HepG2 (cell line): ENCODE data around the gene CMIP. TPM values are rescaled to one million over a fixed set of nuclear protein-coding genes. Genes with fewer than 3 reads are reported as not detected.

Source experiments
- ARID3A ChIP-seq: IDR thresholded peaks from 2 replicates; pipeline ENCODE4 v1.6.1; 2012; ENCODE audit warnings: low read depth, low read length, improper control_type of control experiment
- ARNTL ChIP-seq: sonication (generic); formaldehyde crosslinking; IDR thresholded peaks from 2 replicates; pipeline ENCODE4 v1.4.0; 2020; ENCODE audit warnings: mild to moderate bottlenecking, missing genetic modification reagents
- BRD4 ChIP-seq: sonication (generic); formaldehyde crosslinking; IDR thresholded peaks from 2 replicates; pipeline ENCODE4 v1.4.0; 2020; ENCODE audit warnings: missing genetic modification reagents
- EP300 ChIP-seq, 3 experiments: sonication (generic) in 1 of 3; formaldehyde crosslinking in 1 of 3; IDR thresholded peaks; 2 replicates each; pipeline versions ENCODE4 v1.5.1 to v1.6.1; 2011 to 2020; ENCODE audit warnings: low read depth in 2 of 3, low read length in 2 of 3, borderline replicate concordance in 1 of 3, improper control_type of control experiment in 1 of 3, mild to moderate bottlenecking in 1 of 3, missing genetic modification reagents in 1 of 3, moderate library complexity in 1 of 3
- MEF2D ChIP-seq: sonication (generic); formaldehyde crosslinking; IDR thresholded peaks from 2 replicates; pipeline ENCODE4 v1.5.1; 2020; ENCODE audit warnings: mild to moderate bottlenecking, missing genetic modification reagents
- MEIS1 ChIP-seq: sonication (generic); formaldehyde crosslinking; IDR thresholded peaks from 2 replicates; pipeline ENCODE4 v1.9.0; 2021; ENCODE audit warnings: mild to moderate bottlenecking, missing genetic modification reagents, moderate library complexity, borderline replicate concordance
- MLXIP ChIP-seq: sonication (generic); formaldehyde crosslinking; IDR thresholded peaks from 2 replicates; pipeline ENCODE4 v1.9.0; 2021; ENCODE audit warnings: missing genetic modification reagents, borderline replicate concordance
- MTF1 ChIP-seq: sonication (generic); formaldehyde crosslinking; IDR thresholded peaks from 2 replicates; pipeline ENCODE4 v1.5.0; 2020; ENCODE audit warnings: missing genetic modification reagents
- MXI1 ChIP-seq: IDR thresholded peaks from 3 replicates; pipeline ENCODE4 v1.6.1; 2012; ENCODE audit warnings: low read depth, low read length, inconsistent platforms, borderline replicate concordance
- NFE2L1 ChIP-seq: sonication (generic); formaldehyde crosslinking; IDR thresholded peaks from 2 replicates; pipeline ENCODE4 v1.4.0; 2020; ENCODE audit warnings: missing genetic modification reagents, mild to moderate bottlenecking, borderline replicate concordance
- POLR2A ChIP-seq, 2 experiments: IDR thresholded peaks; 2 replicates each; pipeline ENCODE4 v1.6.1; 2011; ENCODE audit warnings: low read depth in 2 of 2, low read length in 2 of 2, mild to moderate bottlenecking in 1 of 2, moderate library complexity in 1 of 2; ENCODE audit not compliant: insufficient read depth in 1 of 2
- SP4 ChIP-seq: sonication (generic); formaldehyde crosslinking; IDR thresholded peaks from 2 replicates; pipeline ENCODE4 v1.8.1; 2023; ENCODE audit warnings: mild to moderate bottlenecking, missing genetic modification reagents
- SPEN ChIP-seq: sonication (generic); formaldehyde crosslinking; IDR thresholded peaks from 2 replicates; pipeline ENCODE4 v1.5.1; 2020; ENCODE audit warnings: low read depth, mild to moderate bottlenecking, missing genetic modification reagents
- TFE3 ChIP-seq: IDR thresholded peaks from 2 replicates; pipeline ENCODE4 v1.6.1; 2016
- XRCC5 ChIP-seq: fragments of 200-400 bp; formaldehyde crosslinking; optimal IDR thresholded peaks from 2 replicates; pipeline ENCODE3; 2017; ENCODE audit warnings: mild to moderate bottlenecking, low read length
- ZFYVE20 ChIP-seq: sonication (generic); formaldehyde crosslinking; IDR thresholded peaks from 2 replicates; pipeline ENCODE4 v1.8.0; 2023; ENCODE audit warnings: low read depth, mild to moderate bottlenecking, moderate library complexity, missing genetic modification reagents, borderline replicate concordance
- ZNF331 ChIP-seq: sonication (generic); formaldehyde crosslinking; IDR thresholded peaks from 2 replicates; pipeline ENCODE4 v1.4.0; 2020; ENCODE audit warnings: missing genetic modification reagents
- ZNF629 ChIP-seq: sonication (generic); formaldehyde crosslinking; conservative IDR thresholded peaks from 2 replicates; pipeline ENCODE4 v1.5.0; 2020; ENCODE audit warnings: missing genetic modification reagents
- ZNF709 ChIP-seq: sonication (generic); formaldehyde crosslinking; IDR thresholded peaks from 2 replicates; pipeline ENCODE4 v1.5.0; 2020; ENCODE audit warnings: mild to moderate bottlenecking, missing genetic modification reagents
- ZNF839 ChIP-seq: sonication (generic); formaldehyde crosslinking; IDR thresholded peaks from 2 replicates; pipeline ENCODE4 v1.4.0; 2020; ENCODE audit warnings: missing genetic modification reagents, mild to moderate bottlenecking, borderline replicate concordance
- ZNF883 ChIP-seq: sonication (generic); formaldehyde crosslinking; IDR thresholded peaks from 2 replicates; pipeline ENCODE4 v1.5.1; 2020; ENCODE audit warnings: mild to moderate bottlenecking, missing genetic modification reagents; ENCODE audit errors: not compliant biosample characterization
- ZNF891 ChIP-seq: sonication (generic); formaldehyde crosslinking; IDR thresholded peaks from 2 replicates; pipeline ENCODE4 v1.5.0; 2020; ENCODE audit warnings: mild to moderate bottlenecking, missing genetic modification reagents
- ZSCAN21 ChIP-seq: sonication (generic); formaldehyde crosslinking; IDR thresholded peaks from 2 replicates; pipeline ENCODE4 v1.8.0; 2022; ENCODE audit warnings: mild to moderate bottlenecking, missing genetic modification reagents, moderate library complexity, borderline replicate concordance
- polyA plus RNA-seq, 8 experiments: library from polyadenylated mRNA; depleted of rRNA in 3 of 8; stranded (reverse) in 7 of 8; unstranded in 1 of 8; fragments of >200 nt; fragmentation: Illumina TruSeq in 4 of 8; extraction: Trizol in 4 of 8; gene quantifications; 2 replicates each; pipeline versions ENCODE4 v1.2.1 to v1.2.3, GENCODE V29; 2011 to 2016; ENCODE audit warnings: low read depth in 4 of 8, missing spikeins in 1 of 8, mixed read lengths in 1 of 8; ENCODE audit not compliant: insufficient read depth in 1 of 8
- total RNA-seq, 5 experiments: library from RNA; depleted of rRNA; stranded (reverse); fragments of >200 nt; fragmentation: Illumina TruSeq; extraction: Trizol; gene quantifications; 2 replicates each; pipeline ENCODE4 v1.2.3, GENCODE V29; 2016; ENCODE audit warnings: low read depth in 1 of 5

The CMIP gene
- total and polyA plus RNA-seq, 2 of the 13 experiments (the other 11 are each of a cell fraction or from before 2014, with no cell fraction given): 10.9 to 18.1 TPM

GRCh38 chr16:81451753-81452680 lies 7.4 kb downstream of the CMIP start (continued):
- TF ChIP-seq TFE3 (CRISPR knock-in tag) (peak; percentile 84), ARNTL (CRISPR knock-in tag) (peak; percentile 93), ZNF331 (CRISPR knock-in tag) (peak; percentile 96), BRD4 (peak; percentile 69; the same call in 1 of the 2 replicates), SP4 (CRISPR knock-in tag) (peak; percentile 71; the same call in 1 of the 2 replicates), MLXIP (CRISPR knock-in tag) (no peak; the same call in 1 of the 2 replicates), ZSCAN21 (CRISPR knock-in tag) (peak; percentile 85; the same call in 1 of the 2 replicates), XRCC5 (peak; percentile 87), SPEN (CRISPR knock-in tag) (peak; percentile 86; the same call in 1 of the 2 replicates), ARID3A (peak; percentile 93), ZNF839 (CRISPR knock-in tag) (no peak; the same call in 1 of the 2 replicates), ZFYVE20 (CRISPR knock-in tag) (no peak), ZNF891 (CRISPR knock-in tag) (no peak), MTF1 (CRISPR knock-in tag) (no peak), MEIS1 (peak; percentile 94), EP300 (IDR thresholded peaks at IDR 0.05; ENCODE audit: low read depth in 2 of 2, low read length in 2 of 2) (peak; percentile 73 to 96; a peak in 3 of 4 replicates), EP300 (CRISPR knock-in tag; IDR thresholded peaks at IDR 0.05; ENCODE audit: borderline replicate concordance) (peak; percentile 94), MEF2D (CRISPR knock-in tag) (peak; percentile 84), NFE2L1 (CRISPR knock-in tag) (no peak), POLR2A (IDR thresholded peaks at IDR 0.05; ENCODE audit: insufficient read depth in 1 of 2, low read depth in 2 of 2, low read length in 2 of 2) (peak; percentile 73 to 89; a peak in 3 of 4 replicates), ZNF629 (CRISPR knock-in tag) (peak; percentile 73), ZNF709 (CRISPR knock-in tag) (0 out of 2 replicates have a peak, but pooled peaks have one; percentile 40), ZNF883 (CRISPR knock-in tag) (peak; percentile 65), MXI1 (peak; percentile 80; the same call in 1 of the 3 replicates)
